GM21723 (cell line): ENCODE results near the gene SYCE3.
A peak's percentile ranks its signal among the peaks of the same experiment; 100 is the strongest.
"Not testable (repeated sequence)": the region's sequence is repeated elsewhere in the genome, so short reads cannot be mapped to it uniquely, and the experiment has no call there.

Experiments
- ATAC-seq: cut with Tn5 transposase; IDR thresholded peaks from one replicate; pipeline ENCODE4 v1.9.1; 2021; ENCODE audit warnings: mild to moderate bottlenecking, moderate library complexity; ENCODE audit not compliant: unreplicated experiment

Gene SYCE3

DNA sequence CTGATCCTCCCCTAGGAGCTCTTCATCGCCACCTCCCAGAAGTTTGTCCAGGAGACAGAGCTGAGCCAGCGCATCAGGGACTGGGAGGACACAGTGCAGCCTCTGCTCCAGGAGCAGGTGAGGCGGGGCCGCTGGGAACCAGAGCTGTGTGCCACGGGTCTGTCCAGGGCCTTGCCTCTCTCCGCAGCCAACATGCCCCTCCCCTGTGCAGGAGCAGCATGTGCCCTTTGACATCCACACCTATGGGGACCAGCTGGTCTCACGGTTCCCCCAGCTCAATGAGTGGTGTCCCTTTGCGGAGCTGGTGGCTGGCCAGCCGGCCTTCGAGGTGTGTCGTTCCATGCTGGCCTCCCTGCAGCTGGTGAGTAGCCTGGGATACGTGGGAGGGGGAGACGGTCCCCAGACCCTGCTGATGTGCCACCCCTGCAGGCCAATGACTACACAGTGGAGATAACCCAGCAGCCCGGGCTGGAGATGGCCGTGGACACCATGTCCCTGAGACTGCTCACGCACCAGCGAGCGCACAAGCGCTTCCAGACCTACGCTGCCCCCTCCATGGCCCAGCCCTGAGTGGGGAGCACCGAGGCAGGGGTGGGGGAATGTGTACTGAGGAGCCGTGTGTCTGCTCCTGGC is 39.8 kb downstream of the SYCE3 start:
- ATAC-seq = no peak

DNA sequence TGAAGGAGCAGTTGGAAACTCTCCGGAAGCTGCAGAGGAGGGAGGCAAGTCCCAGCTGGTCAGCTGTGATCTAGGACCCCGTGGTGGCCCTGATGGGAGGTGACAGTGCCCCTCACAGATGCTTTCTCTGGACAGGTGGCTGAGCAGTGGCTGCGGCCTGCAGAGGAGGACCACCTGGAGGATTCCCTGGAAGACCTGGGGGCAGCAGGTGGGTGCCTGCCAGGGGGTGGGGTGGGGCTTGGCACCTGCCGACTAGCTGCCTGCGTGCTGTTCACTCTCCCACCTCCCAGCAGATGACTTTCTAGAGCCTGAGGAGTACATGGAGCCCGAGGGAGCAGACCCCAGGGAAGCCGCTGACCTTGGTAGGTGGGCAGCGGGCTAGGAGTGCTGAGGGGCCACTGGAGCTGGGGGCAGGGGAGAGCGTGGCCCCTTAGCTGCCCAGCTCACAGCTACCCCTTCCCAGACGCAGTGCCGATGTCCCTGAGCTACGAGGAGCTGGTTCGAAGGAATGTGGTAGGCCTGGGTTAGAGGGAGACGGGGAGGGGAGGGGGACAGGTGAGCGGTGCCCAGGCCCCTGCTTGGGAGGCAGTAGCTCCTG is 40.4 kb downstream of the SYCE3 start:
- ATAC-seq = no peak

- ATAC-seq = no peak
Observed at GRCh38 chr22:50521710-50522109, 41.0 kb downstream of the SYCE3 start.

GRCh38 chr22:50520826-50521453 is 41.8 kb downstream of the SYCE3 start:
- ATAC-seq = no peak

GRCh38 chr22:50520184-50520583 is 42.5 kb downstream of the SYCE3 start:
- ATAC-seq = not testable (repeated sequence)

DNA sequence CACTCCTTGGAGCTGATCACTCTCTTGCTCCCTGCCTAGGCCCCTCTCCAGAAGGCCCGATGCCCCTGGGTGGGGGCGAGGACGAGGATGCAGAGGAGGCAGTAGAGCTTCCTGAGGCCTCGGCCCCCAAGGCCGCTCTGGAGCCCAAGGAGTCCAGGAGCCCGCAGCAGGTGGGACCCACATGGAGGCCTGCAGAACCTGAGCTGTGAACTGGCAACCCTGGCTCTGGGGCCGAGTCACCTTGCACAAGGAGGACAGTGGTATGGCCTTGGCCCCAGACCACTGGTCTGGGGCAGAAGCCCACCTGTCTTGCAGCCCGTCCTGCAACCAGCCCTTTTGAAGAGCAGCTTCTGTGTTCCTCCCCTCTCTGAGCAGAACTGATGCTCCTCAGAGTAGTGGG is 43.6 kb downstream of the SYCE3 start:
- ATAC-seq = no peak

GRCh38 chr22:50518606-50519005 is 44.1 kb downstream of the SYCE3 start:
- ATAC-seq = no peak

DNA sequence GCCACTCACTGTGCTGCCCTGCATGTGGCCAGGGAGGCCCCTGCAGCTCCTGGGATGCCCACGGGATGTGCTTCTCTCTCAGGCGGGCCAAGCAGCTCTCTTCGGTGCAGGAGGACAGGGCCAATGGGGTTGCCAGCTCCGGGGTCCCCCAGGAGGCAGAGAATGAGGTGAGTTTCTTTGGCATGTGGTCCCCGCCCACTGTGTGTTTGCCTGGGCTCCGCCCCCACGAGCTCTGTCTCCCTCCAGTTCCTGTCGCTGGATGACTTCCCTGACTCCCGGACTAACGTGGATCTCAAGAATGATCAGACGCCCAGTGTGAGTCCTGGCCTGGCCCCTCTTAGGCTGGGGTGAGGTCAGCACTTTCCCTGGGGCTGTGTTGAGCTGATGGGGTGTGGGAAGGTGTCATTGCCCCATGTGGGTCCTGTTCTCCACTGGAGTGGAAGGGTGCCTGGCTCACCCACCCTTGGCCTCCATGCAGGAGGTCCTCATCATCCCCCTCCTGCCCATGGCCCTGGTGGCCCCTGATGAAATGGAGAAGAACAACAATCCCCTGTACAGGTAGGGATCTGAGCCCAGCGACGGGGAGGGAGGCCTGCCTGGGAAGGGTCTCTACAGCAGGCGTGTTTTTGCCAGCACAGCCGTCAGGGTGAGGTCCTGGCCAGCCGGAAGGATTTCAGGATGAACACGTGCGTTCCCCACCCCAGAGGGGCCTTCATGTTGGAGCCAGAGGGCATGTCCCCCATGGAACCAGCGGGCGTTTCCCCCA is 45.0 kb downstream of the SYCE3 start:
- no peak for ATAC-seq

- no peak for ATAC-seq
Observed at GRCh38 chr22:50516891-50517290, 45.8 kb downstream of the SYCE3 start.

DNA sequence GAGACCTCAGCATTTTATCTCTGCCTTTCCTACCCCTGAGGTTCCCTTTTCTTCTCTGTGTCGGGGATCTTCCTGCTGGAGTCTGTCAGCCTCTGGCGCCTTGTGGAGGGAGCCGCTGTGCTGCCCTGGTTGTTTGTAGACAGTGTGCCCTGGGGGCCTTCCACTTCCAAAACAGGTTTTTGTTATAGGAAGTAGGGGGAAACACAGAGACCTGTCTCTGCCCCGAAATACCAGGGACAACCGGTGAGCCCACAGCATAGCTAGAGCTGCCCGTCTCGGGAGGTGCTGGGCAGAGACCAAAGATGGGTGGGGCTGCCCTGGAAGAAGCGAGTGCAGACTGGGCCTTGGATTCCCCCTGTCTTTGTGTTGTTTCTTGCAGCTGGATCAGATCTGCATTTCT is 46.7 kb downstream of the SYCE3 start:
- no peak for ATAC-seq

DNA sequence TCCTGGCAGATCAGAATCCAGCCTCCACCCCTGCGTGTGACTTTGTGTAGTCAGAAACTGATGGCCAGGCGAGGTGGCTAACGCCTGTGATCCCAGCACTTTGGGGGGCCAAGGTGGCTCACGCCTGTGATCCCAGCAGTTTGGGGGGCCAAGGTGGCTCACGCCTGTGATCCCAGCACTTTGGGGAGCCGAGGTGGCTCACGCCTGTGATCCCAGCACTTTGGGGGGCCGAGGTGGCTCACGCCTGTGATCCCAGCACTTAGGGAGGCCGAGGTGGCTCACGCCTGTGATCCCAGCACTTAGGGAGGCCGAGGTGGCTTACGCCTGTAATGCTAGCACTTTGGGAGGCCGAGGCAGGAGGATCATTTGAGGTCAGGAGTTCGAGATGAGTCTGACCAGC is 49.5 kb downstream of the SYCE3 start:
- no peak for ATAC-seq

- ATAC-seq = no peak
Observed at GRCh38 chr22:50508897-50509296, 53.8 kb downstream of the SYCE3 start.

DNA sequence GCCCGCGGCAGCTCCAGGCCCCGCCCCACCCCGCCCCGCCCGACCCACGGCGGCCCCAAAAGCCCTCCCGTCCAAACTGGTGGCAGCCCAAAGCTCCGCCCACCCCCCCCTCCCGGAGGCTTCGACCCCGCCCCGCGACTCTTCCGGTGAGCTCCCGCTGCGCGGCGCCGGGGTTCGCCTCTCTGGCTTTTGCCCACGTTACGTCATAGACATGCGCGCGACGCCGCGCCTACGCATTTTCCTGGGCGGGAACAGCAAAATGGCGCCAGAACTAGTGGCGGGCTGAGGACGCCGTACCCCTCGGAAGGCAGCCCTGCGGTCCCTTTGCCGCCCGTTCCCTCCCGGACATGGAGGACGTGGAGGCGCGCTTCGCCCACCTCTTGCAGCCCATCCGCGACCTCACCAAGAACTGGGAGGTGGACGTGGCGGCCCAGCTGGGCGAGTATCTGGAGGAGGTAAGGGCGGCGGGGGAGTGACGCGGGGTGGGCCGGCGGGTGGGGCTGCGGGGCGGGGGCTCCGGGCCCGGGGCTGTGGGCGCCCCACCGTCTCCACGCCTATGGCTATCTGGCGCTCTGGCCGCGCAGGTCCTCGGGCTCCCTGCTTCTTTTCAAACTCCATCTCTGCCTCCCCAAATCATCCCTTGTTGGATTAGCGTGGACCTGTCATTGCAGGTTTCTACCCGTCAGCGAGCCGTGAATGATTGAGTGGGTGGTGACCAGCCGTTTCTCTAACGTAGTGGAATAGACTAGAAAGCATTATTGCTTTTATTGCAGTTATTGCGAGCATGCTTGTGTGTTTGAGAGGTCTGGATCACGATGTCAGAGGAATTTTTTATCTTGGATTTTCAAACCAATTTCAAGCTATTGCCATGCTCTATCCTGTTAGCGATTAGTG is 54.5 kb downstream of the SYCE3 start, which contains the start of gene NCAPH2:
NCAPH2 (plus strand) TSS at position 234 of the 894 bp plus-strand sequence; CDS start at position 348, 114 bp downstream.
- ATAC-seq = peak; percentile 68

- ATAC-seq = peak; percentile 43
Observed at GRCh38 chr22:50507421-50507990, 55.2 kb downstream of the SYCE3 start, which contains the start of gene LMF2. TSS of gene LMF2 (minus strand) at chr22:50507702. CDS start at chr22:50507675, 27 bp downstream.

- peak; percentile 3 for ATAC-seq
Observed at GRCh38 chr22:50506611-50507420, 55.9 kb downstream of the SYCE3 start.

DNA sequence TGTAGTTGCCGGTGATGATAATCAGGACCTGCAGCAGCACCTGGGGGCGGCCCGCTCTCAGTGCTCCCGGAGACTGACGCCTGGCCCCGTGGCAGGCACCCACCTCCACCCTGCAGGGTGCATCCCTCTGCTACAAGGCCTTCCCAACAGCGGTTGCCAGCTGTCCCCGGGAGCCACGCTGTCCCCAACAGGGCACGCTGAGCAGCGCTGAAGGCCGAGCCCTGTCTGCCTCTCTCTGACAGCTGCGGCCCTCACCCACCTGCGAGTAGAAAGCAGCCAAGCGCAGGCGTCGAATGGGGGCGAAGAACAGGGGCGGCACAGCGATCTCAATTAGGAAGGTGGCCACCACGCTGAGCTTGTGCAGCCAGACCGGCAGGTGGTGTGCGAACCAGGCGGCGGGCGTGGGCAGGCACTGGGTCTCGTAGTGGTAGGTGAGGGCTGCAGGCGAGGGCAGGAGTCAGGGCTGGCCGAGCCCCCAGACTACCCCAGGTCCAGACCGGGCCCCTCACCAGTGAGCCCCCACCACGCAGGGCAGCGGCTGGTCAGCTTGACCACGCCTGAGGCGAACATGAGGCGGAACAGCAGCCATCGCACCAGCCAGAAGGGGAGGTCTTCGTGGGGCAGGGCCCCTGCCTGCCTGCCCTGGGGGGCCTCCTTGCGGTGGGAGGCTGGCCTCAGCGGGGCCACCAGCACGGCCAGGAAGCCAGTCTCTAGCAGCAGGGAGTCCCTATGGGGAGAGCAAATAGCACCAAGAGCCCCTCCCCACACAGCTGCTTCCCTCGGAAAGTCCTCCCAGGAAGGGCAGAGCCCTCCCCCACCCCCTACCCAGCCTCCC is 56.7 kb downstream of the SYCE3 start:
- no peak for ATAC-seq

DNA sequence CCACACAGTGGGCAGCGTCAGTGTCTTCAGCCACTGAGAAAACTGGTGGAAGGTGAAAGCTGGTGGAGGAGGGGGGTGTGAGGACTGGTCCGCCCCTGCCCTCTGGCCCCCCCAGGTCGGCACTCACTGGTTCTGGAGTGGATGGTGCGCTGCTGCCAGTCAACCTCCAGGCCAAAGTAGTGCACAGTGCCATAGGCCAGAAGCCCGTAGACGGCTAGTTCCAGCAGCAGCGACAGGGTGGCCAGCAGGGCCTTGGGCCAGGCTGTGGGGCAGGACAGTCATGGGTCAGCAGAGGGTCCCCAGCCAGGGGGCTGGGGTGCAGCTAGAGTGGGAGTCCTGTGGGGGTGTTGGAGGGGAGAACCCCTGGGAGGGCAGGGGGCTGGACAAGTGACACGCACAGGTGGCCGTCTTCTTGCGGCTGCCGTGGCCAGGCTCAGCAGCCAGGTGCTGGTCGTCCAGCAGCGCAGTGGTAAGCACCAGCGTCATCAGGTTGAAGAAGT is 57.4 kb downstream of the SYCE3 start:
- no peak for ATAC-seq
